Neutrophil (primary cell): ENCODE data around the gene SBNO2.

ENCODE experiments used
- H3K27ac ChIP-seq: fragments of 200-600 bp; sonication (generic); 2 replicates; pipeline ENCODE4 v1.5.1; 2016; ENCODE audit warnings: mild to moderate bottlenecking, moderate library complexity
- H3K27me3 ChIP-seq: fragments of 200-600 bp; sonication (generic); 2 replicates; pipeline ENCODE4 v1.6.0; 2016; ENCODE audit warnings: mild to moderate bottlenecking
- H3K36me3 ChIP-seq: fragments of 200-600 bp; sonication (generic); 2 replicates; pipeline ENCODE4 v1.5.1; 2017
- H3K4me1 ChIP-seq, 2 experiments: fragments of 200-600 bp in 1 of 2; sonication (generic) in 1 of 2; 1 replicate in 1 of 2; 2 replicates in 1 of 2; pipeline versions ENCODE4 v1.5.1 to v1.6.1; 2013 to 2016; ENCODE audit warnings: low read depth in 1 of 2, low read length in 1 of 2, mild to moderate bottlenecking in 1 of 2, moderate library complexity in 1 of 2; ENCODE audit not compliant: control insufficient read depth in 1 of 2, insufficient read depth in 1 of 2
- H3K4me3 ChIP-seq, 2 experiments: fragments of 200-600 bp in 1 of 2; sonication (generic) in 1 of 2; 1 replicate in 1 of 2; 2 replicates in 1 of 2; pipeline ENCODE4 v1.5.1; 2013 to 2016; ENCODE audit warnings: low read depth in 1 of 2, low read length in 1 of 2, mild to moderate bottlenecking in 1 of 2, moderate library complexity in 1 of 2
- H3K9me3 ChIP-seq: fragments of 200-600 bp; sonication (generic); 2 replicates; pipeline ENCODE4 v1.5.1; 2016
- CTCF ChIP-seq: fragments of 200-600 bp; sonication (generic); IDR thresholded peaks from 2 replicates; pipeline ENCODE4 v1.5.1; 2016; ENCODE audit warnings: antibody characterized with exemption

Gene SBNO2

GRCh38 chr19:1091544-1092175, 82.4 kb downstream of the SBNO2 start:
- Histone ChIP-seq H3K27ac (peak overlapping the region; percentile 13), H3K9me3 (no peaks in the 10 kb centered on the region), H3K36me3 (peaks cover 45% of the 10 kb centered on the region), H3K4me1 (peaks cover 51 to 61% of the 10 kb centered on the region in 2 experiments), H3K4me3 (no peak overlapping the region), H3K27me3 (no peaks in the 10 kb centered on the region)
- TF ChIP-seq CTCF: no peak

GRCh38 chr19:1090731-1091543, 83.1 kb downstream of the SBNO2 start:
- no peaks in the 10 kb centered on the region for H3K9me3 ChIP-seq
- peaks cover 56 to 67% of the 10 kb centered on the region in 2 experiments for H3K4me1 ChIP-seq
- peak overlapping the region; percentile 13 for H3K27ac ChIP-seq
- H3K27me3 ChIP-seq: no peaks in the 10 kb centered on the region
- peaks cover 52% of the 10 kb centered on the region for H3K36me3 ChIP-seq
- no peak overlapping the region for H3K4me3 ChIP-seq
- no peak for TF ChIP-seq CTCF

GRCh38 chr19:1089891-1090290, 84.2 kb downstream of the SBNO2 start:
- Histone ChIP-seq H3K36me3 (peaks cover 62% of the 10 kb centered on the region), H3K27me3 (no peaks in the 10 kb centered on the region), H3K4me3 (no peak overlapping the region), H3K27ac (peak overlapping the region; percentile 93), H3K4me1 (peaks cover 50 to 60% of the 10 kb centered on the region in 2 experiments), H3K9me3 (no peaks in the 10 kb centered on the region)
- TF ChIP-seq CTCF: no peak

- H3K27ac ChIP-seq: peak overlapping the region; percentile 93
- peaks cover 44 to 54% of the 10 kb centered on the region in 2 experiments for H3K4me1 ChIP-seq
- peak overlapping the region; percentile 43 to 51 for H3K4me3 ChIP-seq
- H3K9me3 ChIP-seq: no peaks in the 10 kb centered on the region
- H3K27me3 ChIP-seq: no peaks in the 10 kb centered on the region
- no peak for TF ChIP-seq CTCF
- peaks cover 69% of the 10 kb centered on the region for H3K36me3 ChIP-seq
Measured at GRCh38 chr19:1089126-1089771, 84.8 kb downstream of the SBNO2 start.

- peaks cover 37 to 46% of the 10 kb centered on the region in 2 experiments for H3K4me1 ChIP-seq
- peaks cover 76% of the 10 kb centered on the region for H3K36me3 ChIP-seq
- TF ChIP-seq CTCF: no peak
- H3K4me3 ChIP-seq: peak overlapping the region; percentile 43 to 51
- H3K27me3 ChIP-seq: no peaks in the 10 kb centered on the region
- peak overlapping the region; percentile 93 for H3K27ac ChIP-seq
- H3K9me3 ChIP-seq: no peaks in the 10 kb centered on the region
Measured at GRCh38 chr19:1088416-1089010, 85.6 kb downstream of the SBNO2 start.
